PFSK-1 (cell line): ENCODE data around the gene PRDX5.

ENCODE experiments used
- FOXP2 ChIP-seq: optimal IDR thresholded peaks from 2 replicates; pipeline ENCODE3; 2011; ENCODE audit warnings: borderline replicate concordance, control low read depth, inconsistent platforms; ENCODE audit not compliant: insufficient read depth; ENCODE audit errors: extremely low read length, extremely low read depth
- POLR2AphosphoS5 ChIP-seq: IDR thresholded peaks from 2 replicates; pipeline ENCODE4 v1.6.1; 2012; ENCODE audit warnings: low read depth, mild to moderate bottlenecking, control low read depth, low read length, moderate library complexity
- REST ChIP-seq, 2 experiments: IDR thresholded peaks; 2 replicates each; pipeline versions ENCODE4 v1.6.1 to v1.8.0; 2011 to 2012; ENCODE audit warnings: low read depth in 2 of 2, low read length in 2 of 2, control low read depth in 1 of 2, inconsistent platforms in 1 of 2, mild to moderate bottlenecking in 1 of 2, moderate library complexity in 1 of 2; ENCODE audit not compliant: insufficient read depth in 1 of 2
- SIN3A ChIP-seq: IDR thresholded peaks from 2 replicates; pipeline ENCODE4 v1.6.1; 2012; ENCODE audit warnings: mild to moderate bottlenecking, low read length, moderate library complexity, borderline replicate concordance; ENCODE audit not compliant: insufficient read depth
- TAF1 ChIP-seq: IDR thresholded peaks from 2 replicates; pipeline ENCODE4 v1.6.1; 2012; ENCODE audit warnings: low read length, control low read depth, borderline replicate concordance; ENCODE audit not compliant: insufficient read depth

PRDX5 gene

GRCh38 chr11:64291262-64291751, 26.6 kb upstream of the PRDX5 start, which contains the start of gene KCNK4:
TSS of gene KCNK4 (plus strand) at chr11:64291302. CDS start at chr11:64293019, 1,717 bp downstream.
- TF ChIP-seq FOXP2: no peak
- no peak for TF ChIP-seq REST (IDR thresholded peaks at IDR 0.05; ENCODE audit: insufficient read depth in 1 of 2, low read depth in 2 of 2, low read length in 2 of 2)

- TF ChIP-seq TAF1 (no peak), REST (IDR thresholded peaks at IDR 0.05; ENCODE audit: insufficient read depth in 1 of 2, low read depth in 2 of 2, low read length in 2 of 2) (no peak), SIN3A (no peak), POLR2AphosphoS5 (no peak), FOXP2 (no peak)
Observed at GRCh38 chr11:64291752-64292459, 26.0 kb upstream of the PRDX5 start.

GRCh38 chr11:64292460-64293254, 25.3 kb upstream of the PRDX5 start:
- TF ChIP-seq SIN3A: no peak
- no peak for TF ChIP-seq REST (IDR thresholded peaks at IDR 0.05; ENCODE audit: insufficient read depth in 1 of 2, low read depth in 2 of 2, low read length in 2 of 2)
- TF ChIP-seq FOXP2: no peak
- TF ChIP-seq POLR2AphosphoS5: no peak
- TF ChIP-seq TAF1: no peak

- no peak for TF ChIP-seq POLR2AphosphoS5
- no peak for TF ChIP-seq TAF1
- TF ChIP-seq FOXP2: no peak
- TF ChIP-seq SIN3A: no peak
- TF ChIP-seq REST (IDR thresholded peaks at IDR 0.05; ENCODE audit: insufficient read depth in 1 of 2, low read depth in 2 of 2, low read length in 2 of 2): no peak
Observed at GRCh38 chr11:64294774-64295173, 23.1 kb upstream of the PRDX5 start.
